GM12872 (cell line): ENCODE data around the gene OPCML.

ENCODE experiments used
- CTCF ChIP-seq: IDR thresholded peaks from 3 replicates; pipeline ENCODE4 v1.5.1; 2011; ENCODE audit warnings: low read depth, mild to moderate bottlenecking, low read length, moderate library complexity; ENCODE audit not compliant: insufficient read depth

Gene OPCML

GRCh38 chr11:132755934-132756333, 776.4 kb downstream of the OPCML start:
- no peak for TF ChIP-seq CTCF

DNA sequence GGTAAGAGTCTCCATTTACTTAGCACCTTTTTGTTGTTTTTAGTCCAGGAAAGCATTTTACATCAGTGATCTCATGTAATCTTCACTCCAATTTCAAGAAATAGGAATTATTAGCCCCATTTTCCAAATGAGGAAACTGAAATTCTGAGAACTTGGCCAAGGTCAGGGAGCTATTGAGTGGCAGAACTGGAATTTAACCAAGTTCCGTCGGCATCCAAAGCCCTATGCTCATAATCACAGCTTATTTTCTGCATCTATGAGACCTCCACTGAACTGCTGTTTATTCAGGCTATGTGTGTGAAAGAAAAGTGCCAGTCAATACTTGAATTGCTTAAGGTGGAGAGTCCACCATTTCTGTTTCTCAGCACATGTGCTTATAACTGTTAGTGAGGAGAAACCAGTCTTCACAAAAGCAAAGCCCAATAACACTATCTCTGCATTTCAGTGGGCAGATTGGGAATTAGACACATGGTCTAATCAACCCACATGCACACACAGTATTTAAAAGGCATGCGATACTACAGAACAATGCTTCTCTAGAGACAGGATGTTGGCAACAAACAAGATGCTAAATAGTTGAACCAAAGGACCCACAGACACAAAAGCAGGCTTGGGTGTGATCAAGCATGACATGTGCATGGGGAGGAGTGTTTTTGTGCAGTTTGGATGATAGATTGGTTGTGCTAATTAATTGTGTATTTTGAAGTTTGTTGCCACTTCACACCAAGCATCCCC, 780.6 kb downstream of the OPCML start:
- TF ChIP-seq CTCF = no peak

DNA sequence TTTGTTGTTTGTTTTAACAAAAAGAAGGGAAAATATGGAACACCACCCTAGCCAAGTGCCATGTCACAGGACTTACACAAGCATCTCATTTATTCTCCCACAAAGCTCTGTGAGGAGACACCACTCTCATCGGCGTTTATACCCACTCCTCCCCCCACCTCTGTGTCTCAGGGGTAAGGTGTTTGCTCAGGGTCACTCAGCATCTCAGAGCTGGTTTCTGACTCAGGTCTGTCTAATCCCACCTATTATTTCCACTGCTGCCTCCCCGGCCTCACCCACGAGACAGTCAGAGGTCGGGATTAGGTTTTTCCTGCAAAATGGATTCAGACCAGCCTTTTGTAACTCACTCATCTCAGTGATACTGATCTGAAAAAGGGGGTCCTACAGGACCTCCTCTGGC, 786.0 kb downstream of the OPCML start:
- no peak for TF ChIP-seq CTCF

DNA sequence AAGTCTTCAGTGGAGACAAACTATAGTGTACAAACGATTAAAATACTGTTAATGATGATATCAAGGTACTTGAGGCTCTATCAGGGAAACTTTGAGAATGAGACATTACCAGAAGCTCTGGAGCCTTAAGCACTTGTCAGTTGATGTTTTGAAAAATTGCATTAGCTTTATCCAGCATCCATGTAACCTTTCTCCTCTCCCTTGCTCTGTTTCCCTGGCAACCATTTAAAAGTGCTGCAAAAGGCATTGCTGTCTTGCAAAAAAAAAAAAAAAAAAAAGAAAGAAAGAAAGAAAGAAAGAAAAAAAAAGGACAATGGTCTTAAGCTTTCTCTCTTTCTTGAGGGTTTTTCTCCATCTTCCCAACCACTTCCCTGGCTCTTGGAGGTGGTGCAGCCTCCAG, 787.0 kb downstream of the OPCML start:
- TF ChIP-seq CTCF = no peak

DNA sequence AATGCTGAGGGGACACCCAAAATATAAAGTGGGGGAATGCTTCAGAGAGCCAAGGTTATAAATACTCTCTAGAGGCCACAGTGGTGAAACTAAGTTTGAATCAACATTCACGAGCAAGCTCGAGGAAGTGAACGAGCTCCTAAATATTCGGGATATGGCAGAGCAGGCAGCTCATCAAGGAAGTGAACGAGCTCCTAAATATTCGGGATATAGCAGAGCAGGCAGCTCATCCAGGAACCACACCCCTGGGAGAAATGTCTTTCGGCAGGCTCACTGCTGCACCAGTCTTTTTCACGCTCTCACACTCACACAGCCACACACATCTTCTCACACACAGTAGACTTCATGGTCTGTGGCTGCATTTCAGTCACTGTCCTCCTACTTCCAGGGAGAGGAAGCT, 787.5 kb downstream of the OPCML start:
- TF ChIP-seq CTCF = no peak

DNA sequence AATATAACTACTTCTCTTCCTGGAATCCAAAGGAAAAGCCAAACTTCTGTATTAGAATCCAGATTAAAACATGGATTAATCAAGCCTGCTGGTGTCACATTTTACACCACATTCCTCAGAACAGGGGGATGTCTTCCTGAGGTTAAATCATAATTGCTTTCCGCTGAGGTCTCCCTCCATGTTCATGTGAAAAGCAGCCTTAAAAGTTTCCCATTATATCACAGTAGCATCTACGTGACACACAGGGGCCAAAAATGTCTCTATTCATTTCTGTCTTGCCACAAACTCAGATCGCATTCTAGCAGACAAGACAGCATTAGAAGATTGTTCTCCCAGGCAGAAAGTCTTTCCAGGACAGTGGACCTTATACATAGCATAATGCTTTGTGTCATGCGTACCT, 788.7 kb downstream of the OPCML start:
- no peak for TF ChIP-seq CTCF

GRCh38 chr11:132742929-132743328, 789.4 kb downstream of the OPCML start:
- TF ChIP-seq CTCF = no peak
